ENCODE measurements around the gene RAB3A. TPM values are rescaled to one million over a fixed set of nuclear protein-coding genes. Genes with fewer than 3 reads are reported as not detected.

RAB3A gene
- total RNA-seq, 3 donors from 2014 or later = 3.6 to 8.0 (median 6.6) TPM

Other genes starting within 250 kb of the RAB3A start
- under 1 TPM in 2 of 3 donors, not detected in 1; 0.24 to 0.32 TPM for gene KCNN1, start 236.9 kb downstream of the RAB3A start, total RNA-seq
- 10 to 100 TPM; 19.4 to 24.4 (median 22.4) TPM for gene ARRDC2, start 195.9 kb downstream of the RAB3A start, total RNA-seq
- 10 to 100 TPM; 10.4 to 16.1 (median 14.8) TPM for gene IL12RB1, start 117.1 kb downstream of the RAB3A start, total RNA-seq
- gene MAST3, start 106.3 kb downstream of the RAB3A start, total RNA-seq = 10 to 100 TPM; 10.4 to 11.1 (median 10.7) TPM
- gene PIK3R2, start 50.9 kb downstream of the RAB3A start, total RNA-seq = 10 to 100 TPM; 16.5 to 21.4 (median 19.6) TPM
- 10 to 100 TPM; 13.6 to 36.7 (median 13.8) TPM for gene IFI30, start 30.2 kb downstream of the RAB3A start, total RNA-seq
- gene MPV17L2, start 10.8 kb downstream of the RAB3A start, total RNA-seq = 10 to 100 TPM; 33.9 to 39.7 (median 35.7) TPM
- not detected for gene PDE4C, start 22.4 kb upstream of the RAB3A start, total RNA-seq
- under 1 TPM; 0.35 to 0.42 (median 0.38) TPM for gene IQCN, start 70.4 kb upstream of the RAB3A start, total RNA-seq
- 100 to 1,000 TPM; 232 to 244 (median 242) TPM for gene JUND, start 77.6 kb upstream of the RAB3A start, total RNA-seq
- gene LSM4, start 119.0 kb upstream of the RAB3A start, total RNA-seq = 100 to 1,000 TPM; 209 to 254 (median 230) TPM
- gene PGPEP1, start 136.6 kb upstream of the RAB3A start, total RNA-seq = 10 to 100 TPM; 12.8 to 14.7 (median 13.0) TPM
- under 1 TPM; 0.53 to 0.71 (median 0.56) TPM for gene GDF15, start 182.1 kb upstream of the RAB3A start, total RNA-seq
- not detected for gene LRRC25, start 193.6 kb upstream of the RAB3A start, total RNA-seq
- 100 to 1,000 TPM; 119 to 155 (median 135) TPM for gene SSBP4, start 215.4 kb upstream of the RAB3A start, total RNA-seq
- gene ISYNA1, start 234.1 kb upstream of the RAB3A start, total RNA-seq = 10 to 100 TPM; 10.2 to 16.6 (median 14.4) TPM